ENCODE results near the gene ZMYM5. TPM values are rescaled to one million over a fixed set of nuclear protein-coding genes. Genes with fewer than 3 reads are reported as not detected.

ZMYM5 gene
- total and polyA plus RNA-seq, 9 of the 15 experiments (the other 6 are each of a cell fraction or from before 2014, with no cell fraction given), result 5.4 to 11.9 (median 7.8) TPM

- Histone ChIP-seq H3K27me3 (ENCODE audit: control insufficient read depth in 2 of 2, insufficient read depth in 2 of 2, low read length in 2 of 2) (no peaks in the 10 kb centered on the region), H3K4me2 (ENCODE audit: insufficient read depth, low read length) (no peak overlapping the region), H3K9me3 (replicated peaks; ENCODE audit: control insufficient read depth, insufficient read depth, low read depth, low read length) (no peaks in the 10 kb centered on the region), H2AFZ (ENCODE audit: low read depth, low read length) (no peak overlapping the region), H3K4me3 (no peak overlapping the region), H3K9me1 (ENCODE audit: control insufficient read depth, insufficient read depth, low read length) (no peaks in the 10 kb centered on the region), H4K20me1 (replicated peaks; ENCODE audit: control insufficient read depth, insufficient read depth, low read length) (no peaks in the 10 kb centered on the region), H3K9ac (ENCODE audit: insufficient read depth in 1 of 2, low read depth in 2 of 2, low read length in 2 of 2) (no peak overlapping the region), H3K79me2 (ENCODE audit: control insufficient read depth, insufficient read depth, low read length) (no peaks in the 10 kb centered on the region), H3K27ac (ENCODE audit: extremely low read depth, low read depth, low read length) (no peak overlapping the region), H3K36me3 (ENCODE audit: control insufficient read depth, insufficient read depth, low read length) (peaks cover 7% of the 10 kb centered on the region; the same call in 1 of the 3 replicates), H3K4me1 (replicated peaks in 1 of 2; ENCODE audit: control insufficient read depth in 2 of 2, insufficient read depth in 2 of 2, low read length in 2 of 2) (peaks cover 0 to 5% of the 10 kb centered on the region in 2 experiments; a peak in 2 of 5 replicates)
- TF ChIP-seq, protein P1, sequence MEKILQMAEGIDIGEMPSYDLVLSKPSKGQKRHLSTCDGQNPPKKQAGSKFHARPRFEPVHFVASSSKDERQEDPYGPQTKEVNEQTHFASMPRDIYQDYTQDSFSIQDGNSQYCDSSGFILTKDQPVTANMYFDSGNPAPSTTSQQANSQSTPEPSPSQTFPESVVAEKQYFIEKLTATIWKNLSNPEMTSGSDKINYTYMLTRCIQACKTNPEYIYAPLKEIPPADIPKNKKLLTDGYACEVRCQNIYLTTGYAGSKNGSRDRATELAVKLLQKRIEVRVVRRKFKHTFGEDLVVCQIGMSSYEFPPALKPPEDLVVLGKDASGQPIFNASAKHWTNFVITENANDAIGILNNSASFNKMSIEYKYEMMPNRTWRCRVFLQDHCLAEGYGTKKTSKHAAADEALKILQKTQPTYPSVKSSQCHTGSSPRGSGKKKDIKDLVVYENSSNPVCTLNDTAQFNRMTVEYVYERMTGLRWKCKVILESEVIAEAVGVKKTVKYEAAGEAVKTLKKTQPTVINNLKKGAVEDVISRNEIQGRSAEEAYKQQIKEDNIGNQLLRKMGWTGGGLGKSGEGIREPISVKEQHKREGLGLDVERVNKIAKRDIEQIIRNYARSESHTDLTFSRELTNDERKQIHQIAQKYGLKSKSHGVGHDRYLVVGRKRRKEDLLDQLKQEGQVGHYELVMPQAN (IDR thresholded peaks at IDR 0.05; ENCODE audit: borderline replicate concordance), result no peak
- no peak for TF ChIP-seq CREM (IDR thresholded peaks at IDR 0.05; ENCODE audit: low read depth)
- no peak for TF ChIP-seq BRF1 (IDR thresholded peaks at IDR 0.05; ENCODE audit: borderline replicate concordance, extremely low read depth, insufficient read length)
- no peak for TF ChIP-seq ZNF507 (tag; conservative IDR thresholded peaks at IDR 0.05)
- no peak for TF ChIP-seq NCOA6 (IDR thresholded peaks at IDR 0.05)
- TF ChIP-seq, protein P2, sequence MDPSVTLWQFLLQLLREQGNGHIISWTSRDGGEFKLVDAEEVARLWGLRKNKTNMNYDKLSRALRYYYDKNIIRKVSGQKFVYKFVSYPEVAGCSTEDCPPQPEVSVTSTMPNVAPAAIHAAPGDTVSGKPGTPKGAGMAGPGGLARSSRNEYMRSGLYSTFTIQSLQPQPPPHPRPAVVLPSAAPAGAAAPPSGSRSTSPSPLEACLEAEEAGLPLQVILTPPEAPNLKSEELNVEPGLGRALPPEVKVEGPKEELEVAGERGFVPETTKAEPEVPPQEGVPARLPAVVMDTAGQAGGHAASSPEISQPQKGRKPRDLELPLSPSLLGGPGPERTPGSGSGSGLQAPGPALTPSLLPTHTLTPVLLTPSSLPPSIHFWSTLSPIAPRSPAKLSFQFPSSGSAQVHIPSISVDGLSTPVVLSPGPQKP (CRISPR knock-in tag; IDR thresholded peaks at IDR 0.05), result no peak
- no peak for TF ChIP-seq RB1 (IDR thresholded peaks at IDR 0.05; ENCODE audit: low read depth)
- TF ChIP-seq C11orf30 (IDR thresholded peaks at IDR 0.05; ENCODE audit: low read depth), result no peak
- TF ChIP-seq, protein P3, sequence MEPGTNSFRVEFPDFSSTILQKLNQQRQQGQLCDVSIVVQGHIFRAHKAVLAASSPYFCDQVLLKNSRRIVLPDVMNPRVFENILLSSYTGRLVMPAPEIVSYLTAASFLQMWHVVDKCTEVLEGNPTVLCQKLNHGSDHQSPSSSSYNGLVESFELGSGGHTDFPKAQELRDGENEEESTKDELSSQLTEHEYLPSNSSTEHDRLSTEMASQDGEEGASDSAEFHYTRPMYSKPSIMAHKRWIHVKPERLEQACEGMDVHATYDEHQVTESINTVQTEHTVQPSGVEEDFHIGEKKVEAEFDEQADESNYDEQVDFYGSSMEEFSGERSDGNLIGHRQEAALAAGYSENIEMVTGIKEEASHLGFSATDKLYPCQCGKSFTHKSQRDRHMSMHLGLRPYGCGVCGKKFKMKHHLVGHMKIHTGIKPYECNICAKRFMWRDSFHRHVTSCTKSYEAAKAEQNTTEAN (CRISPR knock-in tag; IDR thresholded peaks at IDR 0.05), result no peak
- ATAC-seq (no peak), FAIRE-seq (no peak), DNase-seq (ENCODE audit: extremely low read depth in 1 of 4, low spot score in 3 of 4) (no peak)
- CTCF ChIA-PET (ENCODE audit: low intra/inter-chr PET ratio), result no interaction called here
- no TSS peak for BruUV-seq (replicated peaks)
- WGBS (ENCODE audit: insufficient coverage, low coverage, missing lambda C conversion rate), result 87% methylated on average over 8 of the region's 10 CpGs
- POLR2A ChIA-PET, result interaction anchor here (1.0 kb wide), 1 partner anchor 13 kb away, joined by 4 read pairs; no protein-coding TSS in a partner anchor
- in situ Hi-C loops (cut with MboI) (no loop called here), intact Hi-C loops (cut with micrococcal nuclease) (no loop called here)
These were observed 46.3 kb downstream of the ZMYM5 start for GRCh38 chr13:19817106-19817505.
